GM08714 (cell line): ENCODE measurements around the gene DNAJA1.
"Not testable (repeated sequence)": the region's sequence is repeated elsewhere in the genome, so short reads cannot be mapped to it uniquely, and the experiment has no call there.

Experiments used
- H3K4me3 ChIP-seq: fragments of 200-500 bp; sonication (Bioruptor generic); 2 replicates; pipeline ENCODE4 v1.5.1; 2014; ENCODE audit warnings: mild to moderate bottlenecking, low read length, inconsistent platforms
- ZNF274 ChIP-seq: IDR thresholded peaks from 2 replicates; pipeline ENCODE4 v1.6.1; 2012; ENCODE audit warnings: mild to moderate bottlenecking, low read depth, low read length

The DNAJA1 gene

GRCh38 chr9:33081128-33081851 lies 56.2 kb downstream of the DNAJA1 start:
- no peak overlapping the region; the same call in 1 of the 2 replicates for H3K4me3 ChIP-seq
- TF ChIP-seq ZNF274, result no peak

- no peak for TF ChIP-seq ZNF274
- no peak overlapping the region for H3K4me3 ChIP-seq
Measured at GRCh38 chr9:33082128-33082527, 57.1 kb downstream of the DNAJA1 start.

- H3K4me3 ChIP-seq, result no peak overlapping the region
- no peak for TF ChIP-seq ZNF274
Measured at GRCh38 chr9:33082538-33083326, 57.7 kb downstream of the DNAJA1 start.

GRCh38 chr9:33085672-33086071 lies 60.6 kb downstream of the DNAJA1 start:
- H3K4me3 ChIP-seq, result not testable (repeated sequence)
